DND-41 (cell line): Measurements from ENCODE around the gene ANKS1A.

Source experiments
- ATAC-seq: fragments of 200-7000 bp; cut with Tn5 transposase; 3 replicates; pipeline ENCODE4 v1.9.1; 2021; ENCODE audit warnings: low read depth; ENCODE audit not compliant: insufficient read depth
- DNase-seq: peaks from one replicate; pipeline ENCODE4 v3.0.0-alpha.2; 2020
- H2AFZ ChIP-seq: 2 replicates; pipeline ENCODE4 v1.6.0; 2012; ENCODE audit warnings: low read depth, low read length
- H3K27ac ChIP-seq: 2 replicates; pipeline ENCODE4 v1.5.1; 2012; ENCODE audit warnings: low read length, inconsistent platforms
- H3K27me3 ChIP-seq: fragments of 200-600 bp; sonication (generic); 2 replicates; pipeline ENCODE4 v1.6.0; 2012; ENCODE audit warnings: low read length, mild to moderate bottlenecking, inconsistent platforms; ENCODE audit not compliant: insufficient read depth, poor library complexity
- H3K36me3 ChIP-seq: 2 replicates; pipeline ENCODE4 v1.5.1; 2012; ENCODE audit warnings: low read length, inconsistent platforms; ENCODE audit not compliant: insufficient read depth
- H3K4me1 ChIP-seq: 2 replicates; pipeline ENCODE4 v1.5.1; 2012; ENCODE audit warnings: mild to moderate bottlenecking, low read length; ENCODE audit not compliant: insufficient read depth
- H3K4me2 ChIP-seq: 2 replicates; pipeline ENCODE4 v1.6.0; 2012; ENCODE audit warnings: mild to moderate bottlenecking, moderate library complexity, low read length, inconsistent platforms; ENCODE audit not compliant: insufficient read depth
- H3K4me3 ChIP-seq, 2 experiments: fragments of 200-600 bp in 1 of 2; shearing (Covaris generic) in 1 of 2; 2 replicates each; pipeline ENCODE4 v1.5.1; 2012 to 2016; ENCODE audit warnings: inconsistent platforms in 2 of 2, low read length in 2 of 2, mild to moderate bottlenecking in 2 of 2, low read depth in 1 of 2, moderate library complexity in 1 of 2
- H3K79me2 ChIP-seq: 2 replicates; pipeline ENCODE4 v1.6.0; 2012; ENCODE audit warnings: low read length, inconsistent platforms; ENCODE audit not compliant: insufficient read depth
- H3K9ac ChIP-seq: 2 replicates; pipeline ENCODE4 v1.6.0; 2012; ENCODE audit warnings: low read depth, mild to moderate bottlenecking, inconsistent platforms, low read length, moderate library complexity
- H3K9me3 ChIP-seq: 2 replicates; pipeline ENCODE4 v1.5.1; 2012; ENCODE audit warnings: low read length, moderate library complexity, mild to moderate bottlenecking, inconsistent platforms; ENCODE audit not compliant: insufficient read depth, severe bottlenecking
- H4K20me1 ChIP-seq: 2 replicates; pipeline ENCODE4 v1.6.0; 2012; ENCODE audit warnings: low read length; ENCODE audit not compliant: insufficient read depth
- CTCF ChIP-seq: IDR thresholded peaks from 2 replicates; pipeline ENCODE4 v1.5.1; 2012; ENCODE audit warnings: borderline replicate concordance, low read length, moderate library complexity, mild to moderate bottlenecking; ENCODE audit not compliant: poor library complexity, severe bottlenecking; ENCODE audit errors: extremely low read depth
- EZH2 ChIP-seq: IDR thresholded peaks from 3 replicates; pipeline ENCODE4 v1.6.1; 2012; ENCODE audit warnings: borderline replicate concordance, low read depth, mild to moderate bottlenecking, moderate library complexity, low read length, inconsistent platforms; ENCODE audit not compliant: severe bottlenecking

ANKS1A gene

DNA sequence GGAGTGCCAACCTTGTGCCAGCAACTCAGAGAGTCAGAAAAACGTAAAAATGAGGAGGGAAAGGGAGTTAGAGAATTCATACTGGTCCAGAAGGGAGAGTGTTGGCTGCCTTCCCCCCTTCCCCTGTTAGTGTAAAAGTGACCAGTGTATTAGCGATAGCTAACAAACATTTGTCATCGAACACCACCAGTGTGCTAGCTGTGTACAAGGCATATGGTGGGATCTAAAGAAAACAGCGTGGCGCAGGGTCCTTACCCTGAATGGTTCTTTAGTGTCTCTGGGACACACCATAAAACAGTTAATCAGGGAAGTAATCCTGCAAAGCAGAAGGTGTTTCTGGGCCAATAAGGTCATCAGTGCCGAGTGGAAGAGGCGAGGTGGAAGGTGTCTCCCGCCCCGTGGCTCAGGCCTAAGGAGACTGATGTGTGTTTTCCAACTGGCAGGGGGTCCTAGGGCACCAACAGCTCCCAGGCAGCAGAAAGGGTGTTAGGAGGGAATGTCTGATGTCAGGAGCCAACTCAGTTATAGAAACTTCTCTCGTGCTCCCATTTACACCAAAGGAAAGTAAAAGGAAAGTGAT lies 160.2 kb downstream of the ANKS1A start:
- Histone ChIP-seq H3K4me1 (peaks cover 73% of the 10 kb centered on the region), H4K20me1 (peaks cover 6% of the 10 kb centered on the region; the same call in 1 of the 2 replicates), H3K4me3 (no peak overlapping the region), H2AFZ (no peak overlapping the region), H3K27ac (peak overlapping the region; percentile 78; the same call in 1 of the 2 replicates), H3K9ac (0 out of 2 replicates have a peak overlapping the region, but pooled peaks have one; percentile 33), H3K9me3 (no peaks in the 10 kb centered on the region), H3K79me2 (no peaks in the 10 kb centered on the region), H3K27me3 (no peaks in the 10 kb centered on the region), H3K4me2 (no peak overlapping the region), H3K36me3 (peaks cover 5% of the 10 kb centered on the region; the same call in 1 of the 2 replicates)
- DNase-seq (no peak), ATAC-seq (no peak)
- no peak for TF ChIP-seq CTCF
- TF ChIP-seq EZH2, result no peak

- ATAC-seq (peak; percentile 70), DNase-seq (peak; percentile 62)
- Histone ChIP-seq H3K9ac (no peak overlapping the region; the same call in 1 of the 2 replicates), H3K4me2 (no peak overlapping the region), H3K9me3 (no peaks in the 10 kb centered on the region), H3K4me1 (peaks cover 64% of the 10 kb centered on the region), H3K36me3 (0 out of 2 replicates have a peak, but pooled peaks cover 5% of the 10 kb centered on the region), H3K27ac (peak overlapping the region; percentile 78), H3K4me3 (no peak overlapping the region), H3K79me2 (no peaks in the 10 kb centered on the region), H3K27me3 (no peaks in the 10 kb centered on the region), H4K20me1 (peaks cover 6% of the 10 kb centered on the region; the same call in 1 of the 2 replicates), H2AFZ (no peak overlapping the region)
- no peak for TF ChIP-seq EZH2
- no peak for TF ChIP-seq CTCF
These were observed 161.1 kb downstream of the ANKS1A start for GRCh38 chr6:35049900-35050756.

DNA sequence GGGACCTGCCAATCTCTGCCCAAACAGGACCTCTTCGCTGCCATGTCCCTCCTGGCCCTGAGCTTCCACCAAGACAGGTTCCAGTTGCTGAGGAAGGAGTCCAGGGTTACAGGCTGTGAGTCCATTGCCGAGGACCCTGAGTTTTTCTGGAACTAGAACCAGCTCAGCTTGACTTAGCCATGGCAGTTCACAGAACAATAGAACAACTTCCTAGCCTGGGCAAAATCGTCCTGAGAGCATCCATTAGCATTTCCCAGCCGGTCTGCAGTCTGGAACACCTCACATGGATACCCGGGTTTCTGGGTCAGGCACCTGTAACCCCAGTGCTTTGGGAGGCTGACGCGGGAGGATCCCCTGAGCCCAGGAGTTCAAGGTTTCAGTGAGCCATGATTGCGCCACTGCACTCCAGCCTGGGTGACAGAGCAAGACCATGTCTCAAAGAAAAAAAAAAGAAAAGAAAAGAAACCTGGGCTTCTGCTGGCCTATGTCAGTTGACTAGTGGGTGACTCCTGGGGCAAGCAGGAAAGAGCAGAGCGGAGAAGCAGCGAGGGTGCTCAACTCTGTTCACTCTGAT lies 161.8 kb downstream of the ANKS1A start:
- no peak for TF ChIP-seq CTCF
- no peak for TF ChIP-seq EZH2
- Histone ChIP-seq H3K27me3 (no peaks in the 10 kb centered on the region), H3K36me3 (0 out of 2 replicates have a peak, but pooled peaks cover 5% of the 10 kb centered on the region), H3K9ac (no peak overlapping the region; the same call in 1 of the 2 replicates), H4K20me1 (peaks cover 6% of the 10 kb centered on the region; the same call in 1 of the 2 replicates), H3K79me2 (no peaks in the 10 kb centered on the region), H3K4me2 (no peak overlapping the region), H2AFZ (no peak overlapping the region), H3K27ac (peak overlapping the region; percentile 62), H3K9me3 (no peaks in the 10 kb centered on the region), H3K4me3 (no peak overlapping the region), H3K4me1 (peaks cover 57% of the 10 kb centered on the region)
- ATAC-seq (no peak), DNase-seq (no peak)
